GM06990 (cell line): ENCODE measurements around the gene CEACAM21.

Source experiments
- DNase-seq: peaks from one replicate; pipeline ENCODE4 v3.0.0-alpha.2; 2011; ENCODE audit not compliant: insufficient read length; ENCODE audit errors: extremely low read depth
- H3K27me3 ChIP-seq: replicated peaks from 2 replicates; pipeline ENCODE4 v1.6.0; 2011; ENCODE audit warnings: low read length; ENCODE audit not compliant: control insufficient read depth, insufficient read depth
- H3K36me3 ChIP-seq: 2 replicates; pipeline ENCODE4 v1.5.1; 2011; ENCODE audit warnings: low read length; ENCODE audit not compliant: control insufficient read depth, insufficient read depth
- H3K4me3 ChIP-seq: replicated peaks from 2 replicates; pipeline ENCODE4 v1.5.1; 2011; ENCODE audit warnings: low read depth, mild to moderate bottlenecking, control low read depth, low read length
- TF ChIP-seq, protein P1 (sequence below): IDR thresholded peaks from 2 replicates; pipeline ENCODE4 v1.5.1; 2011; ENCODE audit warnings: low read length, control low read depth, mild to moderate bottlenecking, inconsistent platforms; ENCODE audit not compliant: insufficient read depth, poor library complexity, severe bottlenecking

The CEACAM21 gene

DNA sequence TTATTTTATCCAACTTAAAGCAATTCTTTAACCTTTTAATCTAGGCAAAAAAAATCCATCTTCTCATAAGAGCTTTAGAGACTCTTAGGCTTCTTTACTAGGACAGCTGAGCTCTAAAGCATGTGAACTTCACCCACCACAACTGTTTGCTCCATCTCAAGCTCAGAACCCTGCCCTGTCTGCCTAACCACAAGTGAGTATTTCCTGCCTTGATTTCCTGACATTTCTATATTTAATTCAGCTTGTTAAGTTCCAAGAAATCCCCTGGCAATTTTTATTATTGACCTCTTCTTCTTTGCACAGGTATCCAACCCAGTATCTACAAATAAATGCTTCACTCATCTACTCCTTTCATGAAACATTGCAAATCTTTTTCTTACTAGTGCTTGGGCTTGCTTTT is 21.1 kb upstream of the CEACAM21 start:
- DNase-seq = no peak
- H3K27me3 ChIP-seq = no peaks in the 10 kb centered on the region
- TF ChIP-seq, protein P1, sequence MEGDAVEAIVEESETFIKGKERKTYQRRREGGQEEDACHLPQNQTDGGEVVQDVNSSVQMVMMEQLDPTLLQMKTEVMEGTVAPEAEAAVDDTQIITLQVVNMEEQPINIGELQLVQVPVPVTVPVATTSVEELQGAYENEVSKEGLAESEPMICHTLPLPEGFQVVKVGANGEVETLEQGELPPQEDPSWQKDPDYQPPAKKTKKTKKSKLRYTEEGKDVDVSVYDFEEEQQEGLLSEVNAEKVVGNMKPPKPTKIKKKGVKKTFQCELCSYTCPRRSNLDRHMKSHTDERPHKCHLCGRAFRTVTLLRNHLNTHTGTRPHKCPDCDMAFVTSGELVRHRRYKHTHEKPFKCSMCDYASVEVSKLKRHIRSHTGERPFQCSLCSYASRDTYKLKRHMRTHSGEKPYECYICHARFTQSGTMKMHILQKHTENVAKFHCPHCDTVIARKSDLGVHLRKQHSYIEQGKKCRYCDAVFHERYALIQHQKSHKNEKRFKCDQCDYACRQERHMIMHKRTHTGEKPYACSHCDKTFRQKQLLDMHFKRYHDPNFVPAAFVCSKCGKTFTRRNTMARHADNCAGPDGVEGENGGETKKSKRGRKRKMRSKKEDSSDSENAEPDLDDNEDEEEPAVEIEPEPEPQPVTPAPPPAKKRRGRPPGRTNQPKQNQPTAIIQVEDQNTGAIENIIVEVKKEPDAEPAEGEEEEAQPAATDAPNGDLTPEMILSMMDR = no peak
- H3K36me3 ChIP-seq = 0 out of 2 replicates have a peak, but pooled peaks cover 1% of the 10 kb centered on the region
- H3K4me3 ChIP-seq = no peak overlapping the region

DNA sequence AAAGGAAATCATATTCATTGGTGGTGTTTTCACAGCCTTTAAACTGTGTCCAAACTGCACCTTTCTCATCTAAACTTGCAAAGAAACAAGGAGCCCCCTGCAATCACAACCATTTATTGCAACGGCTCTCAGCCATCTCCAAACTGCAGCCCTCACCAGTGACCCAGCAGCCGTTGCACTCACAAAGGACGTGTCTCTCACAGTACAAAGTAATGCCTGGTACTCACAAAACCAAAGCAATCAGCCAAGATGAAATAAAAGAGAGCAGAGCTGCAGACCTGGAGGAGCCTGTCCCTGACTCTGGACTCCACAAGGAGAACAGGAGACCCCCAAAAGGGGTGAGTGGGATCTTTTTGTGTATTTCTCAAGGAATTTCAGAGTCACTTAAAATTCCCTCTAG is 20.2 kb upstream of the CEACAM21 start:
- 0 out of 2 replicates have a peak, but pooled peaks cover 1% of the 10 kb centered on the region for H3K36me3 ChIP-seq
- H3K27me3 ChIP-seq = no peaks in the 10 kb centered on the region
- TF ChIP-seq, protein P1 = no peak
- DNase-seq = no peak
- no peak overlapping the region for H3K4me3 ChIP-seq

DNA sequence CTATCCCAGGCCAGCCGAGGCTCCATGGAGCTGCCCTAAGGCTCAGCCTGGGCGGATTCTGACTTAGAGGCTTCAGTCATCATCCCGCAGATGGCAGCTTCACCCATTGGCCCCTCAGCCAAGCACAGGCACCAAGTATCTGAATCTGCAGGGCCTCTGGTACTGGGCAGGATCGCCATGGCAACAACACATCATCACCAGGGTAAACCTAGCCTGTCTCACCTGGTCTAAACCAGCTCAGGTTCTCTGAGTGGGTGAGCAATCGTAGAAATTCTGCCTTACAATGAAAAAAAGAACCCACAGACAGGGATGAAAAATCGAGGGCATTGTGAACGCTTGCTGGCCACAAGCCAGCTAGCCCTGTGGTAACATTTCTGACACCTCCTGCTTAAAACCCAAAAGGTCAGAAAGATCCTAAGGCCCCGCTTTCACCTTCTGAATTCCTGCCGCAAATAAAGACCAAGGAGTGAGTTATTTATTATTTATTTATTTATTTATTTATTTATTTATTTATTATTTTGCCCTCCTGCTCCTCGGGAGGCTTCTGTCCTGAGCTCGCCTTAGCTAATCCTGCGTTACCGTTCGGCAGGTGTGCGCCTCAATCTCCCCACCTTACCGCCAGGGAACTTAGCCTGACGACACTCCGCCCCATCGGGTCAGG is 12.0 kb upstream of the CEACAM21 start:
- Histone ChIP-seq H3K36me3 (no peaks in the 10 kb centered on the region), H3K4me3 (no peak overlapping the region), H3K27me3 (no peaks in the 10 kb centered on the region)
- no peak for DNase-seq
- TF ChIP-seq, protein P1 = no peak

DNA sequence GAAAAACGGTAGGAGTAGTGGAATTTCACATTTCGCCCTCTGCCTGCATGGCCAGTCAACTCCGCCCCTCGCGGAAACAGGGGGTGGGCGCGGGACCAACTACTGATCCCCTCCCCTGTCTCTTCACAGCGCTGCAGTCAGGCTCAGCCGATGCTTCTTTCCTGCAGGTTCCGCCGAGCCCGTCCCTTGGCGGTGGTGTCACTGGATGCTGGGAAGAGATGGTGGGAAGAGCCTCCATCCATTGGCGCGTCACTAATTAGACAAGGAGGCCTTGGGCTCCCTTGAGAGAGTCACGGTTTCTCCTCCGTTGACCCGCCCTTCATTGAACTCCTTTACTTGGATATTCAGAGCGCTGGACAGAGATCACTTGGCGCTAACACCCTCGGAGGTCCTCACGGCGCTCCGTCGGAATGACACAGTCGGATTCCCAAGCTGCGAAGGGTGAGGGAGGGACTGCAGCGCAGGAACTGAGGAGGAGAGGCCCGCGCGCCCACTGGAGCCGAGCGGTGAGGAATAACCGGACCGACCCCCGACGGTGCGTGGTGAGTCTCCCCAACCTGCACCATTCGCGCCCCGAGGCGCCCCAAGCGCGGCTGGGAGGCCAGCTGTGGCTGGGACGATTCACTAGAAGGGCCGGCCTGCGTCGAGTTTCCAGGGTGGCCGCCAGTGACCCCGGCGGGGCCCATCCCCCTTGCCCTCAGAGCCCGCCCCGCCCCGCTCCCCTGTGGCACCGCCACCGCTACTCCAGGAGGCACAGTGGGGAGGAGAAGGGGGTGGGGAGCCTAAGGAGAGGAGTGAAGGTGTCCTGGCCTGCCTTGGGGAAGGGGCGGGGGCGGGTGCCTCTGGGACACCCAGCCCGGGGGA is 11.2 kb upstream of the CEACAM21 start:
- DNase-seq = no peak
- H3K27me3 ChIP-seq = no peaks in the 10 kb centered on the region
- H3K4me3 ChIP-seq = no peak overlapping the region
- TF ChIP-seq, protein P1 = no peak
- H3K36me3 ChIP-seq = peaks cover 4% of the 10 kb centered on the region

DNA sequence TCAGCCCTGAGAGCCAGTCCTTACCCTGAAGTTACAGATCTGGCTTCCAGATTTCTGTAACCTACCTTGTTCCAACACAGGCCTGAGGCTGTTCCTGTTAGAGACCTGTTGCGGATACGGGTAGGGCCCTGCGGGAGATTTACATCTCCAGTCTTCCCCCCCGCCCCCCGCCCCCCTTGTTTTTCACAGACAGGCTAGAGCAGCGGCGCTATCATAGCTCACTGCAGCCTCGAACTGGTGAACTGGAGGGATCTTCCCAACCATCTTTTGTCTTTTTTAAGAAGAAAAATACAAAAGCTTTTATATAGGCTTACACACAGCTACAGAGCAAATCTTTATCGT is 10.6 kb upstream of the CEACAM21 start:
- no peak for DNase-seq
- Histone ChIP-seq H3K36me3 (peaks cover 4% of the 10 kb centered on the region), H3K27me3 (no peaks in the 10 kb centered on the region), H3K4me3 (no peak overlapping the region)
- TF ChIP-seq, protein P1 = no peak
